GM21825 (cell line): ENCODE data around the gene MSH5.

ENCODE experiments used
- ATAC-seq: cut with Tn5 transposase; IDR thresholded peaks from one replicate; pipeline ENCODE4 v1.9.1; 2021; ENCODE audit warnings: mild to moderate bottlenecking, moderate library complexity; ENCODE audit not compliant: unreplicated experiment

The MSH5 gene

DNA sequence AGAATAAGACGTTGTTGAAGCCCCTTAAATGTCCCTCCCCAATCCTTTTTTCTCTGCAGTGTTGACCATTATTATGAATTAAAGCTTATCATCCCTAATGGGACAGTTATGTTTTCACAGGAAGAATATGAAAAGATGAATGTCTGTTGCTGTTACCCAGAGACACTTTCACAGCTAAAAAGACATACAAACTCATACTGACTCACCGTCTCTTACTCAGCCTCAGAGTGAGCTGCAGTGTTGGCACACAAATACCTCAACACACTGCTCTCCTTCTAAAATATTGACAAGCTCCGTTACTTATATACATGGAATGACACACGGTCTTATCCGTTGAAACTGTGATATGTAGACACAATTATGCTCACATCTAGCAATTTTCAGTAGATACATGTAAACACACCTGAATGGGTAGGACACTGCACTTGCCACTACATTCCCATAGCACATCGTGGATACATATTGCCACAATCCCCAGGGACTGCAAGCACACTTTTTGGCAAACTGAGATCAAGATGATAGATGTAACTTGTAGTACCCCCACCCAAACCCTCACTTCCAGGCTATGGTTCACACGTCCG is 13.0 kb downstream of the MSH5 start:
- ATAC-seq = no peak

DNA sequence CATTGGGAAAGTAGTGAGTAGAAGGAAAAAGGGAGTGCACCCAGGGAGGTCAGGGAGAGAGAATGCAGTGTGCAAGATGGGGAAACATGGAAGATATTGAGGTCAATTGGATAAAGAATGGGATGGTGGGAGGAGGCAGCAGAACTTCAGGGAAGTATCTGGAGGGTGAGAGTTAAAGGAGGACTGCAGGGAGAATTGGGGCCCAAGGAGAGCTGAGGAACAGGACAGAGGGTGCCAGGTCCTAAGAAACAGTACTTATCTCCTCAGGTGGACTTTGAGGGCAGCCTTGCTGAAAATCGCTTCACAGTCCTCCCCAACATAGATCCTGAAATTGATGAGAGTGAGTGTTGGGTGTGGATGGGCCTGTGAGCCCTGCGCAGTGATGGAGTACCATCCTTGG is 18.5 kb downstream of the MSH5 start:
- ATAC-seq = no peak

DNA sequence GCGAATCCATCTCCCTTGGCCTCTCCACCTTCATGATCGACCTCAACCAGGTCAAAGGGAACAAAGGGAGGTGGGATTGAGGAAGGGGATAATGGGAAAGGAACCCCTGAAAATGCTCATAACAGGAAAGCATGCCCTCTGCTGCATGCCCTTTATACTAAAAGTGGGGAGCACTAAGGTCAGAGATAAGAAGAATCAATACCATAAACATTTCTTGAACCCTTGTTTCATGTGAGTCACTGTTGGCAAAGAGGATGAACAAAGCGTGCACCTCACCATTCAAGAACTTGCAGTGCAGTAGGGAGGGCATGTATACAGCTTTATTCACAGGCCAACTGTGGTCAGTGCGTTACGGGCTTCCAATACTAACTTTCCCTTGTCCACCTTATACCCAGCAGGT is 21.0 kb downstream of the MSH5 start:
- ATAC-seq = no peak

DNA sequence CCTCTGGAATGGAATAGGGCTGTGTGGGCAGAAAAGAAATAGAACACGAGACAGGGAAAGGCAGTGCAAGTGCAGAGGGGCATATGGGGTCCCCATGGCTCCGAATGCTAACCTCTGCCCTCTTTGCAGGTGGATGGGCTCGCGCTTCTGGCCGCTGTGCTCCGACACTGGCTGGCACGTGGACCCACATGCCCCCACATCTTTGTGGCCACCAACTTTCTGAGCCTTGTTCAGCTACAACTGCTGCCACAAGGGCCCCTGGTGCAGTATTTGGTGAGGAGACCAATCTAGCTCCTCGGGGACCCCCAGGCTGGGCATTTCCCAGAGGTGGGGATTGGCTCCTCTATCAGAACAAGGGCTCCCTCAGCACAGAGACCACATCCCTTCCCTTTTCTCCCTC is 21.5 kb downstream of the MSH5 start:
- ATAC-seq = no peak

DNA sequence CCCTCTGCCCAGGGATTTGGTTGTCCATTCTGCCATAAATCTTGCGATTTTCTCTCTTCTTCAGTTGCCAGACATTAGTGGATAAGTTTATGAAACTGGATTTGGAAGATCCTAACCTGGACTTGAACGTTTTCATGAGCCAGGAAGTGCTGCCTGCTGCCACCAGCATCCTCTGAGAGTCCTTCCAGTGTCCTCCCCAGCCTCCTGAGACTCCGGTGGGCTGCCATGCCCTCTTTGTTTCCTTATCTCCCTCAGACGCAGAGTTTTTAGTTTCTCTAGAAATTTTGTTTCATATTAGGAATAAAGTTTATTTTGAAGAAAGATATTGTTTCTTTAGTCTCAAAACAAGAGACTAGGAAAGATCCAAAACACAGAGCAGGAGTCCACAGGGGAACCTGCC is 22.6 kb downstream of the MSH5 start, which contains the start of gene SAPCD1:
Gene SAPCD1, plus strand, starts transcription at position 301 of the 400 bp plus-strand sequence. CDS start 399 bp downstream, outside the sequence.
- no peak for ATAC-seq

DNA sequence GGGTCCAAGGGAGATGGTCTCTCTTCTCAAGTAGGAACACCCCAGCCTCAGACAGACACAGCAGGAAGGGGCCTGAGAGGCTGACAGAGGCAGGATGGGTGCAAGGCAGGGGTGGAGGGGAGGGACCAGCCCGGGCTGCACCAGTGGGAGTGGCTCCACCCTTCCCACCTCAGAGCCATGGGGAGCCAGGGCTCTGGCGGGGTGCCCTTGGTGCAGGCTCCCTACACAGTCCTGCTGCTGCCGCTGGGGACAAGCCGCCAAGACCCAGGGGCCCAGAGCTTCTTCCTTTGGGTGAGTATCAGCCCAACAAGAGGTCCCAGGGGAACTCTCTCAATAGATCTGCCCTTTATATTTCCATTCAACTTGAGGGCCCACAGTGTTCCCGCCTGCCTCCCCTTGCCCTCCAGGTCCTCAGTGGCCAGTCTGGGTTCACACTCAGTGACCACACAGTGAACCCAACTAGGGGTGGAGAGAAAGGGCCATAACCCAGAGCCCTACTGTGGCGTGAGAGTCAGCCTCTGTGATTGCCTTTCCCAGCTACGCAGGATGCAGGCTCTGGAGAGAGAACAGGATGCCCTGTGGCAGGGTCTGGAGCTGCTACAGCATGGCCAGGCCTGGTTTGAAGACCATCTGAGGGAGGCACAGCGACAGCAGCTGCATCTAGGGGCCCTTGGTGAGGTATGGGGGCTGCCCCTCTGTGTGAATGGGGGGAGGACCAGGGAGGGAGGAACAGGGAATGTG is 23.2 kb downstream of the MSH5 start:
- no peak for ATAC-seq

DNA sequence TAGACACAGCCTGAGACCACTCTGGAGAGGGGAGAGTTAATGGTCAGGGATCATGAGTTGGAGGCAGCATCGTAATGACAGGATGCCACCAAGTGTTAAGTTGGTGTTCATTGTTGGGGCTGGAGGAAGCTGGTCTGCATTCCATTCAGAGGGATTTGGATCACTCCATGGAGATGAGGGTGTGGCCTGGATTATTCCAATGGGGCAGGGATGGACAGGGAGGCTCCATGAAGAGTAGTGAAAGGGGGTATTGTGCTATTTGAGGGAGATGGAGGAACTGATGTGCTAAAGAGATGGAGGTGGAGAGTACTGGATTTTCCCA is 23.8 kb downstream of the MSH5 start:
- ATAC-seq = no peak

DNA sequence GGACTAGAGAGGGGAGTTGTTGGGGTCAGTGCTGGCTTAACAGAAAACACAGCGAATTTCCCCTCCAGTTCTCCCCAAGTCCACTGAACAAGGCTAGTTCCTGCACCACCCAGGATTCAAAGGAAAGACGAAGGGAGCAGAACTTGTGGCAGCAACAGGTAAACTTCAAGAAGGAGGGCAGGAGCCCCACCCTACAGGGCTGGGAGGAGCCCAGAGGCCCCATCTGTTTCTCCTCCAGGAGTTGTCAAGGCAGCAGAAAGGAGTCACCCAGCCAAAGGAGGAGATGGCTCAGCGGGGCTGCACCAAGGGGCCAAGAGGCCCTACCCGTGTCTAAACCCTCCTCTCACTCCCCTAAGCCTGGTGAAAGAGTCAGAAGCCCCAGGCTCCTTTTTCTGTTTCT is 24.4 kb downstream of the MSH5 start:
- no peak for ATAC-seq

DNA sequence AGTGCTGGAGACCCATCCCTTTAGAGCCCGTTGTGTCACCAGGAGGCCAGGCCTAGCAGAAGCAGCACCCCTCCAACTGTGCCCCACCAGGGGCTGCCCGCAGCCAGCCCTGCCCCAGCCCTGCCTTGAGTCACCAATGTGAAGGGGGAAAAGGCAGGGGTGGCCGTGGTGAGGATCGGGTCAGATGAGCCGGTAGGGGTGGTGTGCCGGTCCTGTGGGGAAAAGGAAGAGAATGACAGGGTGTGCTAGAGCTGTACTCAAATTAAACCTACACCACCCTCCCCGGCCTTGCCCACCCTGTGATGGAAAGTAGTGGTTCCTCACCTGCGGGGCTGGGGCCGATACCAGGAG is 25.7 kb downstream of the MSH5 start:
- no peak for ATAC-seq

DNA sequence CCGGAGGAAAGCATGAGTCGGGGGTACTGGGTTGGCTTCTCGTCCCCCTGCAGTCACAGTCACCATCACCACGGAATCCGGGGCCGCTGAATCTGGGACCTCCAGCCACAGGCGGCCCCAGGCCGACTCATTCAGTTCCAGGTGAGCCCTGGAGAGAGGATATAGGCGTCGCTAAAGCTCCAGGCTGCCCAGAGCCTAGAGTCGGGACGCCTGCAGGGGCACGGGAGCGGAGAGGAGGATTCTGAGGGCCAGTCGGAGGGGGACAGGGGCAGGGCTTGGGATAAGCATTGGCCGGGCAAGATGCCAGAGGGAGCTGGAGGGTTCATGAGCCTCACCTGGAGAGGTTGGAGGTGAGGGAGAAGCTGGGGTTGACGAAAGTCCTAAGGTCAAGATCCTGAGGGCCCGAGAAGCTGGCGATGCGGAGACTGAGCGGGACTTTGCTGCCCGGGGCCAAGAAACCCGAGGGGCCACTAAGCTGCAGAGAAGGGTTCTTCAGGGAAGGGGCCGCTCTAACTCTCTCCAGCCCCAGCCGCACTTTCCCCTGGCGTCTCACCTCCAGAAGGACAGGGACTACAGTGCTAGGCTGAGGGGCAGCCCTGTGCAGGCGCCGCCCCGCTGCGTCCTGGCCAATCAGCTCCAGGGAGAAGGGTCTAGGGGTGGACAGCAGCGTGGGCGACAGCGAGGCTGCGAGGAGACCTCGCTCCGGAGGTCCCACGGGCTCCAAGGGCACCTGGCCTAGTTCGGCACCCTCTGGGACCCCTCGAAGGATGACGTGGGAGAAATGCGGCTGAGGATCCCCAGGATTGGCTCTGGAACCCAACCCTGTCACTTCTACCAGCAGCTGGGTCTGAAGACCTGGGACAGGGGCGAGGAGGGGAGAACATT is 26.3 kb downstream of the MSH5 start:
- ATAC-seq = no peak

DNA sequence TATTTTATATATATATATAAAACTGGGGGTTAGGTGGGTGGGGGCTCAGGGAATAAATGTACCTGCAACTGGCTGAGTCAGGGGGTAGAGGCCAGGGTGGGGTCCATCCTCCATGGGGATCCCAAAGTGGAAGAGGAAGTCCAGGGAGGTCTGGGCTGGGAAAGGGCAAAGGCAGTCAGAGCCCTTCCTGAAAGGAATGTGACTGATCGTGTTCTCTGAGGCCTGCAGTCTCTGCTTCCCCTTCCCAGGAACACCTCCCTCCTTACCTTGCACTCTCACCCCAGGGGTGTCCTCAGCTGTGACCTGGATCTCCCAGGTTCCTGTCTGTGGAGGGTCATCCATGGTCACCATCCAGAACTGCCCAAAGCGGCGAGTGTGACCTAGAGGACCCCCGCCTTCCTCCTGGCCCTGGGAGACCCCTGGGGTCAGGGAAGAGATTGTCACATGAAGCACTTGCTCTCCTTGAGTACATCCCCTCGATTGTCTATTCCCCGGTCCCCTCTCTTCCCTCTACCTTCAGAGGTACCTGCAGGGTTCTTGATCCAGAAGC is 27.4 kb downstream of the MSH5 start:
- no peak for ATAC-seq

DNA sequence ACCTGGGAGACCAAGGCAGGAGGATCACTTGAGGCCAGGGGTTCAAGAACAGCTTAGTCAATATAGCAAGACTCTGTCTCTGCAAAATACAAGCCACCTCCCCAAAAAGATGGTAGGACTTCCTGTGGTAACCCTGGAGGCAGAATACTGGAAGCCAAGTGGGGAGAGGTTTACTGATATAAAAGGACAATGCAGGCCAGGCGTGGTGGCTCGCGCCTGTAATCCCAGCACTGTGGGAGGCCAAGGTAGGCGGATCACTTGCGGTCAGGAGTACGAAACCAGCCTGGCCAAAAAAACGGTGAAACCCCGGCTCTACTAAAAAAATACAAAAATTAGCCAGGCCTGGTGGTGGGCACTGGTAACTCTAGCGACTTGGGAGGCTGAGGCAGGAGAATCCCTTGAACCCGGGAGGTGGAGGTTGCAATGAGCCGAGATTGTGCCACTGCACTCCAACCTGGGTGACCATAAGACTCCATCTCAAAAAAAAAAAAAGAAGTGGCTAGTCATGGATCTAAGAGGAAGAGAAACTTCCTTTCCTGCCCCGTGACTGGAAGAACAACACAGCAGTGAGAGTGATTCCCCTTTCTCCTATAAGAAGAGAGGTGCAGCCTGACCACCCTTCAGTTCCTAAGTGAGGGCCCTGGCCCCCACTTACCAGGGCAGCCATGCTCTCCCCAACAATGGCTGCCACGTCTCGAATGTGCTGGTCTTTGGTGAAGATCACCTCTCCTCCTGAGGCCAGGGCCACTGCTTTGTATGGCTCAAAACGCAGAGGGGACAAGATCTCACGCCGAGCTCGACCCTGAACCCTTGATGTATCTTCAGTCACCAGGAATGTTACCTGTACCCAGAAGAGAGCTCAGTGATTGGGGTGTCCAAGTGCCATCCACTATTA is 28.8 kb downstream of the MSH5 start:
- ATAC-seq = no peak

DNA sequence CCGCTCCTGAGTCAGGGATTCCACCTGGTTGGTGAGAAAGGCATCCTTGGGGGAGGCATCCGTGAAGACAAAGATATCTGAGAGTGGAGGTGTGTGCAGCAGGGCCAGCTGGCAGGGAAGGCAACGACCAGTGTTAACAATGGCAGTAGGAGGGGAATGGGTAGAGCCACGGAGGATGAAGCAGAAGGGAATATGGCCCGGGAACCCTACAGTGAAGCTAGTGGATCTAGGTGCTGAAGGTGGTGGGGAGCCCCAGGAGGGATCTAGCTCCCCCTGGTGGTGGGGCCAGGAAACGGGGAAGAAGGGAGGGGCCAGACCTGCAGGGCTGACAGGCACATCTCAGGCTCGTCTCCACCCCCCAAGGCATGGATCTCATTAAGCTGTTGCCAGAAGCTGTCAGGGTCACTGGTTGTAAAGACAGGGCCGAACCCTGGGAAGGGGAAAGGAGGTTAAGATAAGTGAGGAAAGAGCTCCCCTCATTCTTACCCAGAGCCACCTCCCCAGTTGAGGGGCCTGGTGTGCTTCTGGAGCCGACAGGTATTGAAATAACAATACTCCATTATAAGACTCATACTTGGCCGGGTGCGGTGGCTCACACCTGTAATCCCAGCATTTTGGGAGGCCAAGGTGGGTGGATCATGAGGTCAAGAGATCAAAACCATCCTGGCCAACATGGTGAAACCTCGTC is 30.0 kb downstream of the MSH5 start:
- ATAC-seq = no peak

DNA sequence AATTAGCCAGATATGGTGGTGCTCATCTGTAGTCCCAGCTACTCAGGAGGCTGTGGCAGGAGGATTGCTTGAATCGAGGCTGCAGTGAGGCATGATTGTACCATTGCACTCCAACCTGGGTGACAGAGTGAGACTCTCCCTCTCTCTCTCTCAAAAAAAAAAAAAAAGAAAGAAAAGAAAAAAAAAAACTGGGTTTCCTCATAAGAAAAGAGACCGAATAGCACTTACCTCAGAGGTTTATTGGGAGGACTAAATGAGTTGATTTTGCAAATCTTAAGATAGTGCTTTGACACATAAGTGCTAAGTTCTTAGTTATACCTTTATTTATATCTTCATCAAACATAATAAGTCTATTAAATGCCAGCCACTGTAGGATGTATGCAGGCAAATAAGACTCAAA is 31.1 kb downstream of the MSH5 start:
- ATAC-seq = no peak

DNA sequence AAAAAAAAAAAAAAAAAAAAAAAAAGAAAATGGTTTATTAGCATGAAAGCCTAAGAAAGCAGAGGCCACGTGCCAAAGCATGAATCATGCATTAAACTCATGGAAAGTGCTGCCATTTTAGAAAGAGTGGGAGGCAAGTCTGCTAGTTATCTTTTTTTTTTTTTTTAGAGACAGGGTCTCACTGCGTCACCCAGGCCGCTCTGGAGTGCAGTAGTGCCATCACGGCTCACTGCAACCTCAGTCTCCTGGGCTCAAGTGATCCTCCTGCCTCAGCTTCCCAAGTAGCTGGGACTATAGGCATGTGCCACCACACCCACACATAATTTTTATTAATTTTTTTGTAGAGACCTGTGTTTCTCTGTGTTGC is 32.2 kb downstream of the MSH5 start:
- no peak for ATAC-seq

DNA sequence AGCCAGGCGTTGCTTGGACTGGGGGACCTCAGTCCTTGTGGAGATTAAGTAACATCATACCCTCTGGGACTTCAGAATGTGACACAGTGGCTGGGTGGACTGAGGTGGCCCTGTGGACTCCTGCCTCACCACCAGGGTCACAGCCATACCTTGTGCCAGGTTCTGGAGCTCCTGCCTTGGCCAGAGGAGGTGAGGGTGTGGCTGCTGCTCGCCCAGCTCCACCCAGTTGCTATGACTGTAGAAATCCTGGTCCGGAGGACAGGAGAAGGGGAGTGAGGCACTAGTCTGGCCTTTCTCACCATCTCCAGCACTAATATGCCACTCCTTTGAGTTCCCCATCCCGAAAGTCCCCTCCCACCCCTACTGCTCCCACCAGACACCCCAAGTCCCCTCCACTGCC is 35.4 kb downstream of the MSH5 start:
- no peak for ATAC-seq

DNA sequence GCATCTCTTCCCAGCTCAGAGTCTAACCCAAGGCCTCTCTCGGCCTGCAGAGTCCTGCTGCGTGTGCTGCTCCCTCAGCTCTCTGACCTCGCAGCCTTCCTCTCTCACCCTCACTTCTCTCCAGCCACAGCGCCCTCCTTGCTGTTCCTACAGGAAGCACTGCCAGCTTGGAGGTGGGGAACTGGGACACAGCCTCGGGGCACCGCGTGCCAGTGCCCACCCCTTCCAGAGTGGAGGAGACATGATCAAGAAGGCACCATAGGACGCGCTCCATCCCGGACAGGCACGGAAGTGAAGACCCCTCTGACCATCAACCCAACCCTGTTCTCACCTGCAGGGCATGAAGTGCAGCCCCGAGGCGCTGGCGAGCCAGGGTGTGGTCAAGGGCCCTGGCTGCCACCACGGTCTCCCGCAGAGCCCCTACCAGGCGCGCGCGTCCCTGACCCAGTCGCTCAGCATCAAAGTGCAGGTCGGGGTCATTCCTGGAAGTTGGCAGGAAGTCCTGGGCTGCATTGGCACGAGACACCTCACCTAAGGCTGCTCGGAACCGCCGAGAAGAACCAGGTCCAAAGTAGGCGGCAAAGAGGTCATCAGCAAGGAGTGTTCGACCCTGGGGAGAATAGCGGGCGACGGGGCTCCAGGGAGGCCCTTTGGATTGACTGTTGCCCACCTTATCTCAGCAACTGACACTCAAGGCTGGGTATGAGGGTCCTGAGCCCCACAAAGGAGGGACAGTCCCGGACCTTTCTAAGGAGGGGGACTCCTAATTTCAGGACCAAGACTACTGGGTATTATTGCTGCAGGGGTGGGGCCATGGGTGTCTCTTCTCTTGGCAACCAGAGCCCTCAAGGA is 36.1 kb downstream of the MSH5 start:
- no peak for ATAC-seq

DNA sequence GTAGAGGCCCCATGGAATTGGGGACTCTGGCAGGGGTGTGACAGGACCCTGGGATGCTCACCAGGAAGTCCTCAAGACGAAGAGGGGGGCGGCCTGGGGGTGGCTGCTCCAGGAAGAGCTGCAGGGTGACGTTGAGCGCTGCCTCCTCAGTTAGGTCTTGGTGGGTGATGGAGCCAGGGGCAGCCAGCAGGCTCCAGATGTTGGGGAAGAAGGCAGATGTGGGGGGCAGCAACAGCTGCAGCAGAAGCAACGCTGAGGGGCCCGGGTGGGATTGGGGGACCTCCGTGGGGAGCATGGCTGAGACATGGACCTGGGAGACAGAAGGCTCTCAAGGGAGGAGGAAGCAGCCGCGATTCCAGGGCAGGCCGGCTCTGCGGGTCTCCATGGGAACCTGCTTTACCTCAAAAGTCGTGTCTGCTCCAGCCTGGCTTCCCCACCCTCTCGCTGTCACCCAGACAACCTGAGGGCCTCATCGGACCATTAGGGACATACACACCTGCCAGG is 36.7 kb downstream of the MSH5 start:
- no peak for ATAC-seq

DNA sequence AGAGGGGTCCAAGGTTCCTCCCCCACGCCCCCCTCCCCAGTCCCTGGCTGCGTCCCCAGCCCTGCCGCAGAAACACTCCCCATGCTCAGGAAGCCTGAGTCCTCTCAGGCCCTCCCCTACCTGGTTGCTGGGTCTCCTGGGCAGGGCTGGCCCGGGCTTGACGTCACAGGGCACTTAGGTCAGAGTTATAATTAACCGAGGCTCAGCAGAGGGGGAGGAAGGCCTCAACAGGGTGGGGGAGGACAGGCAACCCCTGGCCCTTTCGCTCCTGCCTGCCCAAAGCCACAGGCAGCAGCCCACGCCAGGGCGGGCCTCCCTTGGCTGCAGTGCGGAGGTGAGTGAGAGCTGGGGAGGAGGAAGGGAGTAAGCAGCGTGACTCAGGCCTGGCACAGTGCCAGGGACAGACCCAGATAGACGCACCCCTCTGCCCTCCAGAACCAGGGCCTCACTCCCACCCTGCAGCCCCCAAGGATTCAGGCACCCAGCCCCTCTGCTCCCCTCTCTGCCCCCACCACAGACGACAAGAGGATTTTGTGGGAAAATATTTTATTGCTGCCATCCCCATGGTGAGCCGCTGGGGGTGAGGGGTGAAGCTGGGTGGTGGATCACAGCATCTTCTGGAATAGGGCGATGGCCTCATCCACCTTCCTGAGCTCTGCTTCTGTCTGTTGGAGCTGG is 37.3 kb downstream of the MSH5 start, which contains the start of gene VWA7:
Gene VWA7, minus strand, starts transcription at position 340 of the 678 bp plus-strand sequence. CDS start 549 bp downstream, outside the sequence.
- peak; percentile 71 for ATAC-seq
